Measurements from ENCODE around the gene RENBP. TPM values are rescaled to one million over a fixed set of nuclear protein-coding genes. Genes with fewer than 3 reads are reported as not detected.
A peak's percentile ranks its signal among the peaks of the same experiment; 100 is the strongest.

RENBP gene
- total RNA-seq, 1 donor from 2014 or later = 7.2 TPM

DNA sequence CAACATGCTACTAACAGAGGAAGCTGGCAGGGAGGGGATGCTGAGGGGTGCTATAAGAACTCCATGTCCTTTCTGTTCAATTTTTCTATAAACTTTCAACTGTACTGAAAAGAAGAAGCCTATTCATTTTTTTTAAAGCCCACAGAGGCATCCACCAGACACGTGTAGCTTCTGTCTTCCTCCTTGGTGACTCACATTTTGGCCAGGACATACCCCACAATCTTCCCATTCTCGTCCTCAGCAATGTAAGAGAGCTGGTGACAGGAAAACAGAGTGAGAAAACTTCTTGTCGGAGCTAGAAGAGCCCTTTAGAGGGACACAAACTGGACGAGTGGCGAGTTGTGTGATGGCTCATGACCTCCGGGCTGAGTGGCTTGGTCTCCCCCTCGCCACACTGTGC lies 10.7 kb downstream of the RENBP start:
- no peaks in the 10 kb centered on the region for H3K27me3 Mint-ChIP-seq (ENCODE audit: low read depth)
- TF ChIP-seq, protein P1, sequence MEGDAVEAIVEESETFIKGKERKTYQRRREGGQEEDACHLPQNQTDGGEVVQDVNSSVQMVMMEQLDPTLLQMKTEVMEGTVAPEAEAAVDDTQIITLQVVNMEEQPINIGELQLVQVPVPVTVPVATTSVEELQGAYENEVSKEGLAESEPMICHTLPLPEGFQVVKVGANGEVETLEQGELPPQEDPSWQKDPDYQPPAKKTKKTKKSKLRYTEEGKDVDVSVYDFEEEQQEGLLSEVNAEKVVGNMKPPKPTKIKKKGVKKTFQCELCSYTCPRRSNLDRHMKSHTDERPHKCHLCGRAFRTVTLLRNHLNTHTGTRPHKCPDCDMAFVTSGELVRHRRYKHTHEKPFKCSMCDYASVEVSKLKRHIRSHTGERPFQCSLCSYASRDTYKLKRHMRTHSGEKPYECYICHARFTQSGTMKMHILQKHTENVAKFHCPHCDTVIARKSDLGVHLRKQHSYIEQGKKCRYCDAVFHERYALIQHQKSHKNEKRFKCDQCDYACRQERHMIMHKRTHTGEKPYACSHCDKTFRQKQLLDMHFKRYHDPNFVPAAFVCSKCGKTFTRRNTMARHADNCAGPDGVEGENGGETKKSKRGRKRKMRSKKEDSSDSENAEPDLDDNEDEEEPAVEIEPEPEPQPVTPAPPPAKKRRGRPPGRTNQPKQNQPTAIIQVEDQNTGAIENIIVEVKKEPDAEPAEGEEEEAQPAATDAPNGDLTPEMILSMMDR (IDR thresholded peaks at IDR 0.05; ENCODE audit: unreplicated experiment) = no peak
- H3K4me1 Mint-ChIP-seq = peaks cover 5% of the 10 kb centered on the region
- H3K4me3 Mint-ChIP-seq = peak overlapping the region; percentile 86
- H3K9me3 Mint-ChIP-seq = peaks cover 3% of the 10 kb centered on the region
- H3K36me3 Mint-ChIP-seq = peaks cover 8% of the 10 kb centered on the region
- no peak for DNase-seq (ENCODE audit: low spot score in 2 of 2, unreplicated experiment in 2 of 2)
- H3K27ac Mint-ChIP-seq = peak overlapping the region; percentile 64

DNA sequence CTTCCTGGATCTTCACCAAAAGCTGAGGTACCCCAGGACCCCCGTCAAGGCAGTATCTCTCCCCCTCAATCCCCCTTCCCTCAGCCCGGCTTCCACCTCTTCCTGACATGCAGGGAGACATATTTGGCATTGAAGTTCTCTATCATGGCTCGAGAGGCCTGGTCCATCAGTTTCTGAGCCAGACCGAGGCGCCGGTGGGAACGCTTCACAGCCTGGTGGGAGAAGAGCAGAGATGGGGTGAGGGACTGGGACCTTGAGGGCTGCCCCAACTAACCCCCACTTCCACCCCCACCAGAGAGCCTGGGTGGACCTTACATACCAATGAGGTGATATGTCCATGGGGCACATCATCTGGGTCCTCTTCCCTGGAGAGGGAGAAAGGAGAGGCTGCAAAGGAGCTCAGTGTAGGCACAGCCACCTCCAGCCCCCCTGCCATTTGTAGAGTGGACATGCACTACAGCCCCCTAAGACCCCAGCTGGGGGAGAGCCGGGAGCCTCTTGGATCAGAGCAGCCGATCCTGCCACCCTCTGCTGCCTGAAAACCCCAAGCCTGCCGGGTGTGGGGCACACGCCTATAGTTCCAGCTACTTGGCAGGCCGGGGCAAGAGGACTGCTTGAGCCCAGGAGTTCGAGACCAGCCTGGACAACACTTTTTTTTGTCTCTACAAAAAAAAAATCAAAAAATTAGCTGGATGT lies 12.1 kb downstream of the RENBP start:
- TF ChIP-seq, protein P1 (IDR thresholded peaks at IDR 0.05; ENCODE audit: unreplicated experiment) = no peak
- H3K36me3 Mint-ChIP-seq = peaks cover 8% of the 10 kb centered on the region
- peaks cover 3% of the 10 kb centered on the region for H3K9me3 Mint-ChIP-seq
- H3K27ac Mint-ChIP-seq = no peak overlapping the region
- H3K4me3 Mint-ChIP-seq = no peak overlapping the region
- peaks cover 10% of the 10 kb centered on the region for H3K4me1 Mint-ChIP-seq
- DNase-seq (ENCODE audit: low spot score in 2 of 2, unreplicated experiment in 2 of 2) = no peak
- H3K27me3 Mint-ChIP-seq (ENCODE audit: low read depth) = no peaks in the 10 kb centered on the region

DNA sequence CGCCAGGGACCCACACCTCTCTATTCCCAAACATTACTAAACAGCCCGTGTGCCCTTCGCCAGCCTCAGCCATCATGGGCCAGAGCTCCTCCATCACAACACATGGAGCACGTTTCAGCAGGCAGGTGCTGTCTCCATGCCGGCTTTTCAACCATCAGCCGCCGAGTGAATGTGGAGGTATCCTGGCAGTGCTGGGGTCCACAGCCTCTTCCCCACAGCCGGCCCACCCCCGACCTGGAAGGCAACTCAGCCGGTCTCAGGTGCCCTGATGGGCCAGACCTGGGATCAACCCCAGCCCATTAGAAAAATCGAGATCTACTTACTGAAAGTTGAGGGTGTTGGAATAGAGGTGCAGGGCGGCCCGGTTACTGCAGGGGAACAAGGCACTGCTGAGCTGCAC lies 12.7 kb downstream of the RENBP start:
- H3K9me3 Mint-ChIP-seq = peaks cover 3% of the 10 kb centered on the region
- DNase-seq (ENCODE audit: low spot score in 2 of 2, unreplicated experiment in 2 of 2) = no peak
- peaks cover 17% of the 10 kb centered on the region for H3K4me1 Mint-ChIP-seq
- peaks cover 8% of the 10 kb centered on the region for H3K36me3 Mint-ChIP-seq
- TF ChIP-seq, protein P1 (IDR thresholded peaks at IDR 0.05; ENCODE audit: unreplicated experiment) = no peak
- no peak overlapping the region for H3K27ac Mint-ChIP-seq
- no peaks in the 10 kb centered on the region for H3K27me3 Mint-ChIP-seq (ENCODE audit: low read depth)
- no peak overlapping the region for H3K4me3 Mint-ChIP-seq

DNA sequence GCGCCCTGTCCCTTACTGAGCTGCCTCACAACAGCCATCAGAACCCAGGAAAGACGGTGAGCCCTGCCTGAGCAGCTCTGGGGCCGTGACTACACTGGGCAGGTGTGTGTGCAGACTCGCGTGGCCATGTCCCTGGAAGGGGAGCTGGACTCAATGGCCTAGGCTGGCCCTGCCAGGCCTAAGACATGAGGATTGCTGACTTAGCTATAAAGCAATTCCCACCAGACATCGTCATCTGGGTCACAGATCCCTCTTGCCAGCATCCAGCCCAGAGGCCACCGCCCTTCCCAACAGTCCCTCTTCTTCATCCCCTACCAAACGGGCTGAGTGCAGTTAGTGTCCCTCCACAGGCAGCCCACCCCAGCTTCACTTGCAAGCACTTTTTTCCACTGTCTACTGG lies 13.3 kb downstream of the RENBP start:
- H3K27me3 Mint-ChIP-seq (ENCODE audit: low read depth) = no peaks in the 10 kb centered on the region
- no peak for DNase-seq (ENCODE audit: low spot score in 2 of 2, unreplicated experiment in 2 of 2)
- H3K9me3 Mint-ChIP-seq = no peaks in the 10 kb centered on the region
- H3K4me1 Mint-ChIP-seq = peaks cover 18% of the 10 kb centered on the region
- TF ChIP-seq, protein P1 (IDR thresholded peaks at IDR 0.05; ENCODE audit: unreplicated experiment) = no peak
- H3K36me3 Mint-ChIP-seq = peaks cover 8% of the 10 kb centered on the region
- H3K27ac Mint-ChIP-seq = no peak overlapping the region
- H3K4me3 Mint-ChIP-seq = no peak overlapping the region

DNA sequence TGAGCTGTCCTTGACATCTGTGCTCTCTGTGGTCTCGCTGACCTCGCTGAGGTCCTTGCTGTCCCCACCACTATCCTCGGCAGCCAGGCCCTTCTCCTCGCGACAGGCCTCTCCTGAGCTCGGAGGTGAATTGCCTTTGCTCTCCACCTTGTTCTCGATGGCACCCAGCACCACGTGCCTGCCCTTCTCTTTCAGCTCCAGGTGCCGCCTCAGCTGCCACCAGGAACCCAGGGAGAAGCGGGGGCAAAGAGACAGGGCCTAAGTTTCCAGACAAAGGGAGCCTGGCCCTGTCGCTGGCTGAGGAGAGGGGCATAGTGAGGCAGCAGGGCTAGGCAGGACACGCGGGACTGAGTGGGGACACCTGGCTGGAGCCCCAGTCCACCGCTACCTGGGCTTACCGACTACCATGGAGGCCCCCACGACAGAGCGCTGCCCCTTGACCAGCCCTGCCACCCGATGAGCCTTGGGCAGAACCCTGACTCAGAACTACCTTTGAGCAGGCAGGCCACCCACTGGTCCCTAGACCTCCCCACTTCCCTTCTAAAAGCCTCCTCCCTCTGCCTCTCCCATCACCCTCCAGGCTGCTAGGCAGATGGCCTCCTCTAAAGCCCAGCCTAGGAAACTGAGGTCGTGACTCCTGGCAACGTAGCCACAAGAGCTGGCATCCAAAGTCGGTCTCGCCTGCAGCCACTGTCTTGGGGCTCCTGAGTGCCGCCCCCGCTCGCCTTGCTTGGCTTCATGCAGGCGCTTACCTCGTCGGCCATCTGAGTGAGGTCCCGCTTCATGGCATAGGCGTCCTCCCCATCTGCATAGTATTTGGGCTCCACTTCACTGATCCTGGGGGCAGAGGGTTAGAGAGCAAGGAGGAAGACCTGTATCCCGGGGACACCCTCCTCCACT lies 14.2 kb downstream of the RENBP start:
- no peak overlapping the region for H3K27ac Mint-ChIP-seq
- peaks cover 8% of the 10 kb centered on the region for H3K36me3 Mint-ChIP-seq
- no peaks in the 10 kb centered on the region for H3K9me3 Mint-ChIP-seq
- peaks cover 20% of the 10 kb centered on the region for H3K4me1 Mint-ChIP-seq
- no peak for DNase-seq (ENCODE audit: low spot score in 2 of 2, unreplicated experiment in 2 of 2)
- H3K27me3 Mint-ChIP-seq (ENCODE audit: low read depth) = no peaks in the 10 kb centered on the region
- TF ChIP-seq, protein P1 (IDR thresholded peaks at IDR 0.05; ENCODE audit: unreplicated experiment) = no peak
- H3K4me3 Mint-ChIP-seq = no peak overlapping the region
